Osteoblast (primary cell): ENCODE measurements around the gene CTXN3. TPM values are rescaled to one million over a fixed set of nuclear protein-coding genes. Genes with fewer than 3 reads are reported as not detected.

Source experiments
- DNase-seq: peaks from one replicate; pipeline ENCODE4 v3.0.0; 2011; ENCODE audit warnings: low spot score, mixed read lengths; ENCODE audit not compliant: insufficient read length; ENCODE audit errors: missing footprints
- H2AFZ ChIP-seq: 2 replicates; pipeline ENCODE4 v1.6.0; 2011; ENCODE audit warnings: mild to moderate bottlenecking, low read length
- H3K27ac ChIP-seq: 2 replicates; pipeline ENCODE4 v1.5.1; 2011; ENCODE audit warnings: mild to moderate bottlenecking, low read depth, low read length, moderate library complexity
- H3K27me3 ChIP-seq: 2 replicates; pipeline ENCODE4 v1.6.0; 2012; ENCODE audit warnings: mild to moderate bottlenecking, control low read depth, inconsistent platforms, low read length, moderate library complexity; ENCODE audit not compliant: insufficient read depth
- H3K36me3 ChIP-seq: 2 replicates; pipeline ENCODE4 v1.5.1; 2011; ENCODE audit warnings: mild to moderate bottlenecking, low read length, control low read depth, moderate library complexity; ENCODE audit not compliant: insufficient read depth
- H3K4me1 ChIP-seq: 2 replicates; pipeline ENCODE4 v1.5.1; 2011; ENCODE audit warnings: mild to moderate bottlenecking, low read length, control low read depth, moderate library complexity; ENCODE audit not compliant: insufficient read depth
- H3K4me2 ChIP-seq: 2 replicates; pipeline ENCODE4 v1.6.0; 2011; ENCODE audit warnings: mild to moderate bottlenecking, low read length; ENCODE audit not compliant: insufficient read depth
- H3K4me3 ChIP-seq: fragments of 200-600 bp; sonication (generic); 3 replicates; pipeline ENCODE4 v1.5.1; 2012; ENCODE audit warnings: mild to moderate bottlenecking, low read length, inconsistent platforms; ENCODE audit not compliant: insufficient read depth
- H3K79me2 ChIP-seq: 2 replicates; pipeline ENCODE4 v1.6.0; 2012; ENCODE audit warnings: mild to moderate bottlenecking, low read length, control low read depth, inconsistent platforms; ENCODE audit not compliant: insufficient read depth
- H3K9me3 ChIP-seq: 2 replicates; pipeline ENCODE4 v1.5.1; 2011; ENCODE audit warnings: low read depth, low read length, control low read depth
- H4K20me1 ChIP-seq: 2 replicates; pipeline ENCODE4 v1.6.0; 2012; ENCODE audit warnings: mild to moderate bottlenecking, low read length, control low read depth; ENCODE audit not compliant: insufficient read depth
- total RNA-seq: library from RNA; depleted of rRNA; stranded (reverse); fragments of >200 nt; gene quantifications from 2 replicates; pipeline ENCODE4 v1.2.3, GENCODE V29; 2012
- TF ChIP-seq, protein P1 (sequence below): IDR thresholded peaks from 2 replicates; pipeline ENCODE4 v1.5.1; 2011; ENCODE audit warnings: mild to moderate bottlenecking, low read depth, low read length, moderate library complexity; ENCODE audit errors: extremely low read depth

Gene CTXN3
- total RNA-seq, 1 donor = not detected

DNA sequence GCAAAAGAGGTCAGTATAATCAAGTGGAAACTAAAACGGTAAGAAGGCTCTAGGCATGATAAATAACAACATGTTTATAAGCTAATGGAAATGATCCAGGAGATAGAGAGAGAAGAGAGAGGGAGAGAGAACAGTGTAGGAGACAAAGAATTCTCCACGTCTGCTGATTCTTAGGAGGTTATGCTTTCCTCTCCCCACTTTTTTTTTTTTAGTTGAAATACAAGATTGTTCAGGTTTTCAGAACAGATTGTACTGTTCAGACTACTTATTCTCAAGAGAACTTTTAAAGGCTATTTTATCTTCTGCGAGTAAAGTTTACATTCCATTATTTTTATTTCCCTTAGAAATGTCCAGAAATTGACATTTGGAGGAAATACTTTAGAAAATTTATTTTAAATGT, 58.3 kb downstream of the CTXN3 start:
- no peak for DNase-seq
- Histone ChIP-seq H3K79me2 (no peaks in the 10 kb centered on the region), H3K36me3 (no peaks in the 10 kb centered on the region), H4K20me1 (no peaks in the 10 kb centered on the region), H3K4me3 (no peak overlapping the region), H3K9me3 (no peaks in the 10 kb centered on the region), H3K27ac (no peak overlapping the region), H3K27me3 (peaks cover 8% of the 10 kb centered on the region), H3K4me2 (no peak overlapping the region), H2AFZ (no peak overlapping the region), H3K4me1 (peaks cover 3% of the 10 kb centered on the region)
- TF ChIP-seq, protein P1, sequence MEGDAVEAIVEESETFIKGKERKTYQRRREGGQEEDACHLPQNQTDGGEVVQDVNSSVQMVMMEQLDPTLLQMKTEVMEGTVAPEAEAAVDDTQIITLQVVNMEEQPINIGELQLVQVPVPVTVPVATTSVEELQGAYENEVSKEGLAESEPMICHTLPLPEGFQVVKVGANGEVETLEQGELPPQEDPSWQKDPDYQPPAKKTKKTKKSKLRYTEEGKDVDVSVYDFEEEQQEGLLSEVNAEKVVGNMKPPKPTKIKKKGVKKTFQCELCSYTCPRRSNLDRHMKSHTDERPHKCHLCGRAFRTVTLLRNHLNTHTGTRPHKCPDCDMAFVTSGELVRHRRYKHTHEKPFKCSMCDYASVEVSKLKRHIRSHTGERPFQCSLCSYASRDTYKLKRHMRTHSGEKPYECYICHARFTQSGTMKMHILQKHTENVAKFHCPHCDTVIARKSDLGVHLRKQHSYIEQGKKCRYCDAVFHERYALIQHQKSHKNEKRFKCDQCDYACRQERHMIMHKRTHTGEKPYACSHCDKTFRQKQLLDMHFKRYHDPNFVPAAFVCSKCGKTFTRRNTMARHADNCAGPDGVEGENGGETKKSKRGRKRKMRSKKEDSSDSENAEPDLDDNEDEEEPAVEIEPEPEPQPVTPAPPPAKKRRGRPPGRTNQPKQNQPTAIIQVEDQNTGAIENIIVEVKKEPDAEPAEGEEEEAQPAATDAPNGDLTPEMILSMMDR = no peak

Other genes starting within 250 kb of the CTXN3 start
- 86.0 and 91.6 TPM in 2 replicates for gene PRRC1, start 131.4 kb upstream of the CTXN3 start, total RNA-seq
- not detected in 2 replicates for gene CCDC192, start 54.3 kb downstream of the CTXN3 start, total RNA-seq